Measurements from ENCODE around the gene FYB1. TPM values are rescaled to one million over a fixed set of nuclear protein-coding genes. Genes with fewer than 3 reads are reported as not detected.
"Not testable (repeated sequence)": the region's sequence is repeated elsewhere in the genome, so short reads cannot be mapped to it uniquely, and the experiment has no call there.

FYB1 gene
- polyA plus RNA-seq, 3 donors, result 75.3 to 141 (median 118) TPM

GRCh38 chr5:39235648-39236047 is 16.3 kb upstream of the FYB1 start:
- peaks cover 13 to 18% of the 10 kb centered on the region in 2 donors for H3K36me3 Mint-ChIP-seq
- Histone ChIP-seq H3K4me1 (ENCODE audit: control insufficient read depth in 1 of 2, insufficient read depth in 2 of 2, low read length in 2 of 2) (peaks cover 25 to 30% of the 10 kb centered on the region in 2 donors), H2AFZ (ENCODE audit: insufficient read depth, low read depth, low read length, poor library complexity, severe bottlenecking) (no peak overlapping the region), H3K79me2 (ENCODE audit: insufficient read depth, low read length) (peaks cover 24% of the 10 kb centered on the region), H4K20me1 (ENCODE audit: insufficient read depth, low read length) (peaks cover 19% of the 10 kb centered on the region), H3K27ac (ENCODE audit: low read depth in 1 of 2, low read length in 2 of 2) (no peak overlapping the region), H3K36me3 (replicated peaks in 1 of 2; ENCODE audit: control insufficient read depth in 1 of 2, insufficient read depth in 2 of 2, low read length in 2 of 2) (peaks cover 7 to 14% of the 10 kb centered on the region in 2 donors), H3K27me3 (ENCODE audit: control insufficient read depth in 2 of 2, insufficient read depth in 2 of 2, low read length in 2 of 2) (no peaks in the 10 kb centered on the region), H3K4me2 (replicated peaks; ENCODE audit: extremely low read depth, low read length, poor library complexity, severe bottlenecking) (no peak overlapping the region), H3K9me3 (replicated peaks in 1 of 2; ENCODE audit: control insufficient read depth in 1 of 2, insufficient read depth in 1 of 2, low read length in 2 of 2) (no peaks in the 10 kb centered on the region), H3K4me3 (replicated peaks in 1 of 3; ENCODE audit: low read depth in 2 of 3, low read length in 3 of 3) (no peak overlapping the region), H3K9ac (ENCODE audit: insufficient read depth, low read length, poor library complexity, severe bottlenecking) (no peak overlapping the region)
- no CpG with 5 or more reads among the region's 3 CpGs for WGBS (ENCODE audit: insufficient coverage)
- no peak for TF ChIP-seq CTCF (IDR thresholded peaks at IDR 0.05)
- H3K9me3 Mint-ChIP-seq, result peaks cover under 1 to 5% (median 2%) of the 10 kb centered on the region in 7 donors
- H3K27ac Mint-ChIP-seq, result no peak overlapping the region
- no peak for DNase-seq
- H3K4me3 Mint-ChIP-seq, result no peak overlapping the region
- peaks cover 33% of the 10 kb centered on the region for H3K4me1 Mint-ChIP-seq
- intact Hi-C loops (cut with micrococcal nuclease), result no loop called here
- H3K27me3 Mint-ChIP-seq (ENCODE audit: low read depth in 3 of 3), result peaks cover 0 to 2% (median 0%) of the 10 kb centered on the region in 3 donors

- H3K9ac ChIP-seq (ENCODE audit: insufficient read depth, low read length, poor library complexity, severe bottlenecking); intact Hi-C loops (cut with micrococcal nuclease); H3K9me3 ChIP-seq (replicated peaks in 1 of 2; ENCODE audit: control insufficient read depth in 1 of 2, insufficient read depth in 1 of 2, low read length in 2 of 2); H3K4me2 ChIP-seq (replicated peaks; ENCODE audit: extremely low read depth, low read length, poor library complexity, severe bottlenecking); H3K9me3 Mint-ChIP-seq; H3K27me3 ChIP-seq (ENCODE audit: control insufficient read depth in 2 of 2, insufficient read depth in 2 of 2, low read length in 2 of 2); DNase-seq; H3K27me3 Mint-ChIP-seq (ENCODE audit: low read depth in 3 of 3); H3K4me3 ChIP-seq (replicated peaks in 1 of 3; ENCODE audit: low read depth in 2 of 3, low read length in 3 of 3); H3K27ac ChIP-seq (ENCODE audit: low read depth in 1 of 2, low read length in 2 of 2); H3K4me3 Mint-ChIP-seq; H2AFZ ChIP-seq (ENCODE audit: insufficient read depth, low read depth, low read length, poor library complexity, severe bottlenecking): not testable (repeated sequence)
- H3K4me1 Mint-ChIP-seq, result peaks cover 35% of the 10 kb centered on the region
- H3K4me1 ChIP-seq (ENCODE audit: control insufficient read depth in 1 of 2, insufficient read depth in 2 of 2, low read length in 2 of 2), result peaks cover 26 to 35% of the 10 kb centered on the region in 2 donors
- H3K36me3 ChIP-seq (replicated peaks in 1 of 2; ENCODE audit: control insufficient read depth in 1 of 2, insufficient read depth in 2 of 2, low read length in 2 of 2), result peaks cover 7 to 14% of the 10 kb centered on the region in 2 donors
- peak overlapping the region in 1 of 7 donors; percentile 13 for H3K27ac Mint-ChIP-seq
- peaks cover 30% of the 10 kb centered on the region for H3K79me2 ChIP-seq (ENCODE audit: insufficient read depth, low read length)
- WGBS (ENCODE audit: insufficient coverage), result no CpG with 5 or more reads among the region's 1 CpG
- H3K36me3 Mint-ChIP-seq, result peaks cover 12 to 13% of the 10 kb centered on the region in 2 donors
- H4K20me1 ChIP-seq (ENCODE audit: insufficient read depth, low read length), result peaks cover 19% of the 10 kb centered on the region
These were observed 15.1 kb upstream of the FYB1 start for GRCh38 chr5:39234494-39234893.

Measured in CD14-positive monocyte (primary cell).